Measurements from ENCODE around the gene GABBR2. TPM values are rescaled to one million over a fixed set of nuclear protein-coding genes. Genes with fewer than 3 reads are reported as not detected.

Gene GABBR2
- total RNA-seq, 4 donors from 2014 or later = under 0.01 to 0.62 TPM; not detected in 2

- no peak overlapping the region for H3K4me3 ChIP-seq
- intact Hi-C loops (cut with DNase I; ENCODE audit: low total_unique reads) = no loop called here
- no peak for DNase-seq
- no peaks in the 10 kb centered on the region for H3K9me3 ChIP-seq
- H3K27ac ChIP-seq = no peak overlapping the region
- no peaks in the 10 kb centered on the region for H3K4me1 ChIP-seq
- no peaks in the 10 kb centered on the region for H3K36me3 ChIP-seq
- no peak for TF ChIP-seq POLR2A (IDR thresholded peaks at IDR 0.05)
- H3K27me3 ChIP-seq = no peaks in the 10 kb centered on the region
Measured at GRCh38 chr9:98607152-98607551, 101.6 kb downstream of the GABBR2 start.

- Histone ChIP-seq H3K4me1 (no peaks in the 10 kb centered on the region), H3K27ac (no peak overlapping the region), H3K27me3 (no peaks in the 10 kb centered on the region), H3K36me3 (no peaks in the 10 kb centered on the region), H3K4me3 (no peak overlapping the region), H3K9me3 (no peaks in the 10 kb centered on the region)
- intact Hi-C loops (cut with DNase I; ENCODE audit: low total_unique reads) = no loop called here
- DNase-seq = no peak
- no peak for TF ChIP-seq CTCF (IDR thresholded peaks at IDR 0.05)
- no peak for TF ChIP-seq POLR2A (IDR thresholded peaks at IDR 0.05)
Measured at GRCh38 chr9:98606730-98607129, 102.0 kb downstream of the GABBR2 start.

GRCh38 chr9:98605116-98605515, 103.6 kb downstream of the GABBR2 start:
- Histone ChIP-seq H3K27ac (no peak overlapping the region), H3K4me3 (no peak overlapping the region), H3K4me1 (no peaks in the 10 kb centered on the region), H3K27me3 (no peaks in the 10 kb centered on the region), H3K9me3 (no peaks in the 10 kb centered on the region), H3K36me3 (no peaks in the 10 kb centered on the region)
- DNase-seq = no peak
- intact Hi-C loops (cut with DNase I; ENCODE audit: low total_unique reads) = no loop called here
- TF ChIP-seq CTCF (IDR thresholded peaks at IDR 0.05) (no peak), POLR2A (IDR thresholded peaks at IDR 0.05) (no peak)

- DNase-seq = no peak
- Histone ChIP-seq H3K4me1 (no peaks in the 10 kb centered on the region), H3K9me3 (no peaks in the 10 kb centered on the region), H3K4me3 (no peak overlapping the region), H3K27me3 (no peaks in the 10 kb centered on the region), H3K27ac (no peak overlapping the region), H3K36me3 (no peaks in the 10 kb centered on the region)
- no peak for TF ChIP-seq POLR2A (IDR thresholded peaks at IDR 0.05)
- TF ChIP-seq CTCF (IDR thresholded peaks at IDR 0.05) = no peak
- intact Hi-C loops (cut with DNase I; ENCODE audit: low total_unique reads) = no loop called here
Measured at GRCh38 chr9:98603821-98604383, 104.8 kb downstream of the GABBR2 start.

- Histone ChIP-seq H3K27ac (no peak overlapping the region), H3K4me3 (no peak overlapping the region), H3K27me3 (no peaks in the 10 kb centered on the region), H3K4me1 (no peaks in the 10 kb centered on the region), H3K36me3 (no peaks in the 10 kb centered on the region), H3K9me3 (no peaks in the 10 kb centered on the region)
- intact Hi-C loops (cut with DNase I; ENCODE audit: low total_unique reads) = no loop called here
- DNase-seq = no peak
- TF ChIP-seq CTCF (IDR thresholded peaks at IDR 0.05) (no peak), POLR2A (IDR thresholded peaks at IDR 0.05) (no peak)
Measured at GRCh38 chr9:98602839-98603500, 105.8 kb downstream of the GABBR2 start.

Measured in uterus (tissue), 4 donors.